DMS53 (cell line): ENCODE measurements around the gene TLR9.
"Not testable (repeated sequence)": the region's sequence is repeated elsewhere in the genome, so short reads cannot be mapped to it uniquely, and the experiment has no call there.

Source experiments
- DNase-seq: peaks from one replicate; lab custom pipeline; 2025; lab: John Stamatoyannopoulos, UW

TLR9 gene, protein sequence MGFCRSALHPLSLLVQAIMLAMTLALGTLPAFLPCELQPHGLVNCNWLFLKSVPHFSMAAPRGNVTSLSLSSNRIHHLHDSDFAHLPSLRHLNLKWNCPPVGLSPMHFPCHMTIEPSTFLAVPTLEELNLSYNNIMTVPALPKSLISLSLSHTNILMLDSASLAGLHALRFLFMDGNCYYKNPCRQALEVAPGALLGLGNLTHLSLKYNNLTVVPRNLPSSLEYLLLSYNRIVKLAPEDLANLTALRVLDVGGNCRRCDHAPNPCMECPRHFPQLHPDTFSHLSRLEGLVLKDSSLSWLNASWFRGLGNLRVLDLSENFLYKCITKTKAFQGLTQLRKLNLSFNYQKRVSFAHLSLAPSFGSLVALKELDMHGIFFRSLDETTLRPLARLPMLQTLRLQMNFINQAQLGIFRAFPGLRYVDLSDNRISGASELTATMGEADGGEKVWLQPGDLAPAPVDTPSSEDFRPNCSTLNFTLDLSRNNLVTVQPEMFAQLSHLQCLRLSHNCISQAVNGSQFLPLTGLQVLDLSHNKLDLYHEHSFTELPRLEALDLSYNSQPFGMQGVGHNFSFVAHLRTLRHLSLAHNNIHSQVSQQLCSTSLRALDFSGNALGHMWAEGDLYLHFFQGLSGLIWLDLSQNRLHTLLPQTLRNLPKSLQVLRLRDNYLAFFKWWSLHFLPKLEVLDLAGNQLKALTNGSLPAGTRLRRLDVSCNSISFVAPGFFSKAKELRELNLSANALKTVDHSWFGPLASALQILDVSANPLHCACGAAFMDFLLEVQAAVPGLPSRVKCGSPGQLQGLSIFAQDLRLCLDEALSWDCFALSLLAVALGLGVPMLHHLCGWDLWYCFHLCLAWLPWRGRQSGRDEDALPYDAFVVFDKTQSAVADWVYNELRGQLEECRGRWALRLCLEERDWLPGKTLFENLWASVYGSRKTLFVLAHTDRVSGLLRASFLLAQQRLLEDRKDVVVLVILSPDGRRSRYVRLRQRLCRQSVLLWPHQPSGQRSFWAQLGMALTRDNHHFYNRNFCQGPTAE

DNA sequence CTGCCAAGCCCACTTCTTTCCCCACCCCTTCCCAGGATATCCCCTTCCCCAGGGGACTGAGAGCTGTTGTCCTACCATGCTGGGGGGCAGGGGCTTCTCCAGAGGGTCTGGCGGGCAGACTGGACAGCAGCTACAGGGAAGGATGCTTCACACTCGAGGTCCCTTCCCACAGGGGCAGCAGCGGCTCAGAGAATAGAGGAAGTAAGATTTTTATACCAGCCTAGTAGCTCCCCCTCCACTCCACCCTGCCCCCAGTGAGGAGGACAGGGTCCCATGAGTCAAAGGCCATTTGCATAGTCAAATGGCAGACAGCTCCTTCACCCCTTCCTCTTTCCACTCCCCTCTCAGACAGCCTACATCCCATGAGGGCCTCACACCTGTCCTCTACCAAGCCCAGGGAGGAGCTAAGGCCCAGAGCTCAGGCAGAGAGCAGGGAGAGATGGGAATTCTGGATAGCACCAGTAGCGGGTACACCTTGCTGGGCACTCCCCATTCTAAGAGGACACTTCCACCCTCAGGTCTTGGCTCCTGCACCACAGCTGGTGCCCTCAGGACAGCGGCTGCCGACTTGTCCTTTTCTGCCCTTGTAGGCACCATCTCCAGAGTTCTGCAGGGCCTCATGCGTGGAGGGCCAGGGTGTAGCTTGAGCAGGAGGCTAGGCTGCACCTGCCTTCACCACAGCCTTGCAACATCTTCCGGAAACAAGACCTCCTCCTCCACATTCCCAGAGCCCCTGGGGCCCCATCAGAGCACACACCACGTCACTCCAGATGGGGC, at the start of gene TLR9:
Gene TLR9 (minus strand): TSS at position 194 of the 777 bp plus-strand sequence. CDS start 116 bp downstream, at position 78.
- DNase-seq = peak; percentile 76

DNA sequence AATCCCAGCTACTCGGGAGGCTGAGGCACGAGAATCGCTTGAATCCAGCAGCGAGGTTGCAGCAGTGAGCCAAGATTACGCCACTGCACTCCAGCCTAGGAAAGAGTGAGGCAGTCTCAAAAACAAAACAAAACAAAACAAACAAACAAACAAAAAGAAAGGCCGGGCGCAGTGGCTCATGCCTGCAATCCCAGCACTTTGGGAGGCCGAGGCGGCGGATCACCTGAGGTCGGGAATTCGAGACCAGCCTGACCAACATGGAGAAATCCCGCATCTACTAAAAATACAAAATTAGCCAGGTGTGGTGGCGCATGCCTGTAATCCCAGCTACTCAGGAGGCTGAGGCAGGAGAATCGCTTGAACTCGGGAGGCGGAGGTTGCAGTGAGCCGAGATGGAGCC, 49.3 kb upstream of the TLR9 start:
- not testable (repeated sequence) for DNase-seq

DNA sequence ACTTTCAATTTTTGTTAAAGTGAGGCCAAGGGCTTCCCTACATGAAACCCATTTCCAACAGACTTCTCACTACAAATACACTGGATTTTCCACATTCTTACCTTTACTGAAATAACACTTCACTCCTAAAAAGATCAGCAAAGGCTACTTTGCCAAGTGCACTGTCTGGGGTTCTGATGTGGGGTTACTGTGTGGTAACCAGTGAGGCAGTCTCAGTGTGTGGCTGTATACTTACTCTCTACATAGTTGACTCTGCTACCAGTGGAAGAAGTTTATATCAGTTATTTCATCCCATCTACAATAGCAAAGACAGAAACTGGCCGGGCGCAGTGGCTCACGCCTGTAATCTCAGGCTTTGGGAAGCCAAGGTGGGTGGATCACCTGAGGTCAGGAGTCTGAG, 47.4 kb upstream of the TLR9 start:
- DNase-seq = no peak

DNA sequence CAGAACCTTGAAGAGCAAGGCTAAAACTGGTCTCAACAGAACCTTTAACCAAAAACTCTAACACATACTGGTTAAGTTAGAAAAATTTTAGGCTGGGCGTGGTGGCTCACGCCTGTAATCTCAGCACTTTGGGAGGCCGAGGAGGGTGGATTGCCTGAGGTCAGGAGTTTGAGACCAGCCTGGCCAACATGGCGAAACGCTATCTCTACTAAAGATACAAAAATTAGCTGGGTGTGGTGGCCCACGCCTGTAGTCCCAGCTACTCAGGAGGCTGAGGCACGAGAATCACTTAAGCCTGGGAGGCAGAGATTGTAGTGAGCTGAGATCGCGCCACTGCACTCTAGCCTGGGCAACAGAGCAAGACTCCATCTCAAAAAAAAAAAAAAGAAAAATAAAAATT, 46.7 kb upstream of the TLR9 start:
- not testable (repeated sequence) for DNase-seq

DNA sequence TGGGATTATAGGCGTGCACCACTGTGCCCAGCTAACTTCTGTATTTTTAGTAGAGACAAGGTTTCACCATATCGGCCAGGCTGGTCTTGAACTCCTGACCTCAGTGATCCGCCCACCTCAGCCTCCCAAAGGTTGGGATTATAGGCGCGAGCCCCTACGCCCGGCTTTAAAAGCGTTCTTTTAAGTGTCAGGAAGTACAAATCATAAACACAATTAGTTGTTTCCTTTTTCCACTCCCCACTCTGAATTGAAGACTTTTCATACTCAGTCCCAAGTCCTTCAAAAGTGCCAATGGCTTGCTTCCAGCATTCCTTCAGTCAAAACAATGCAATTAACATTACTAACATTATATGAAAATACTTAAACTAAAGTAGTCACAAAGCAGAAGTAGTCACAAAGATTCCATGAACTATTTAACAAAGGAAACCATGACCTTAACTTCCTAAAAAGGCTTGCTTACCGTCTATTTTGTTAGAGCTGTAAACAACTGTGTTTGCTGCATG, 44.9 kb upstream of the TLR9 start:
- DNase-seq = no peak

DNA sequence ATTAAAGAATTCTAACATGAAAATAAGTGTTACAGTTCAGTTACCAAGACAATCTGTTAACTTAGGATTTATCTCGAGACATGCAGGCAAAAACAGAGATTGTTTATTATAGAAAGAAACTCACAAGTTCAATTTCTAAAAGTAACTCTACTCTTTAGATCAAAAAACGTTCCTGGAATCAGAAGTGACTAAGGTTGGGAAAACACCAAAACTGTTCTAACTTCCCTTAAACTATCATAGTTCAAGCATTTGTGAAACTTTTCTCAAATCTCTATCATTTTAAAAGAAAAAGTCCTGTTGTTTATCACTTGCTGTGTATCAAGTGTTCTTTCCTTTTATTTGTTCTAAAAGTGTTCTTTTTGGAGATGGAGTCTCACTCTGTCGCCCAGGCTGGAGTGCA, 44.3 kb upstream of the TLR9 start:
- no peak for DNase-seq

DNA sequence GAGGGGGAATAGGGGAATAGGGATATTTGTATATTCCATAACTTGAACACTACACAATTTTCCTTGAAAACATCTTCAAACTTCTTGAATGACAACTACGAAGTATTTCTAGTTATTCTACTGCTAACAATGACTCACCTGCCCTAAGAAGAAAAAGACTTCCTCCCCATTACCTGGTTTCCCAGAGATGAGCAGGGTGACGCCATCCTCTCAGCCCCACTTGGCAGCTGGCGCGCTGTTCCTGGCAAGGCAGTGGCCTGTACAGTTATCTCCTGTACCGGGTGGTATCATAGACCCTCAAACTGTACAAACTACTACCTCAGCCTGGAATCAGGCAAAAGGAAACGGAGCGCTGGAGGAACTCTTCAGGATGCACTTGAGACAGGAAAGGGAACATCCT, 42.6 kb upstream of the TLR9 start:
- peak; percentile 25 for DNase-seq

DNA sequence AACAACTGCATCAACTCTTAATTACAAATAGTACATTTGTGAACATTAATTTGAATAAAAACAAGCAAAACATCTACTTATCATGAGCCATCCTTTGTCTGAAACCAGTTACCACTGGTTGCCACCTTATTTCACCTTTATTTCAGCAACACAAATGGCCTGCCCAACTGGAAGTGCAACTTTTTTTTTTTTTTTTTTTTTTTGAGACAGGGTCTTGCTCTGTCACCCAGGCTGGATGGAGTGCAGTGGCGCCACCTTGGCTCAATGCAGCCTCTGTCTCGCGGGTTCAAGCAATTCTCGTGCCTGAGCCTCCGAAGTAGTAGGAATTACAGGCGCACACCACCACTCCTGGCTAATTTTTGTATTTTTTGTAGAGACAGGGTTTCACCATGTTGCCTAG, 39.9 kb upstream of the TLR9 start:
- peak; percentile 29 for DNase-seq

DNA sequence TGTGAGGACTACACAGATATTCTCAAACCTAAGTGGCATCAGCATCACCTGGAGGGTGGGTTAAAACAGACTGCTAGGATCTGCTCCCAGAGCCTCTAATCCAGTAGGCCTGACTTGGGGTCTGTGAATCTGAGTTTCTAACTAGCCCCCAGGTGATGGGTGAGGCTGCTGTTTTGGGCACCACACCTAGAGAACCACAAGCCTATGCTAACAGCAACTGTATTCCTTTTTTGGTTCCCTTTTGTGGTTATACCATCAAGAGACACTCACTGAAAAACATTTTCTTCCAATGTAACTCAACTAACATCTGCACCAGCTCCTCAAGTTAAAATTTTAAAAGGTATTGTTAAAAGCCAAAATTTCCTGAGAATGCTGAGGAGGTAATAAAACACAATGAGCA, 37.0 kb upstream of the TLR9 start:
- DNase-seq = no peak

DNA sequence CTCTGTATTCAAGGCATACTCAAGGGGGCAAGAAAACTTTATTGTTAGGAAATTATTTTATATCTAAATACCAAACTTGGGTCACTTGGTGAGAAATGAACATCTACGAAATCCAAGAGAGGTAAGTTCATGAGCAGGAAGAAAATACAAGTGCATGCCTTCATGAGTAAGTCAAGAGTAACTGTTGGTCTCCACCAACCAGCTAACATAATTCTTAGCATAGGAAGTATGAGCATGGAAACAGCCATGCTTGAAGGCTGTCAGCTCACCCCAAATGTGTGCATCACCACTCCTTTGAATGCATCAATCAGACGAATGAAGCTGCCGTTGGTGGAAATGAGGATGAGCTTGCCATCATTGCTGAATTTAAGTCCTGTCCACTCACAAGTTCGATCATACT, 34.0 kb upstream of the TLR9 start:
- no peak for DNase-seq

DNA sequence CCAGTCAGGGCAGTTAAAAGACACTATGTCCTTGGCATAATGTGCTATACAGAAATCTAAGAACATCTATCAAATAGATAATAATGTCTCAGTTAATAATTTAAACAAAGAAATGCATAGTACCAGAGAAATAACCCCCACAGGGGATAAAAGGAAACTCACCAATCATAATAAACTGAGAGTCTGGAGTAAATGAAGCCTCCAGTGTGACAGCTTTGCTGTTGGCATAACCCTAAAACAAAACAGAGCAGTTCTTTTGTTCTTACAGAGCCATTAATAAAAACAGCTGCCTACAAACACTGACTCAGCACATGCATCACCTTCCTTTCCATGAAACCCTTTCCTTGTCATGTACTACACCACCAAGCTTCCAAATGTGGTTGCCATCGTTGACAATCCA, 33.6 kb upstream of the TLR9 start:
- no peak for DNase-seq

DNA sequence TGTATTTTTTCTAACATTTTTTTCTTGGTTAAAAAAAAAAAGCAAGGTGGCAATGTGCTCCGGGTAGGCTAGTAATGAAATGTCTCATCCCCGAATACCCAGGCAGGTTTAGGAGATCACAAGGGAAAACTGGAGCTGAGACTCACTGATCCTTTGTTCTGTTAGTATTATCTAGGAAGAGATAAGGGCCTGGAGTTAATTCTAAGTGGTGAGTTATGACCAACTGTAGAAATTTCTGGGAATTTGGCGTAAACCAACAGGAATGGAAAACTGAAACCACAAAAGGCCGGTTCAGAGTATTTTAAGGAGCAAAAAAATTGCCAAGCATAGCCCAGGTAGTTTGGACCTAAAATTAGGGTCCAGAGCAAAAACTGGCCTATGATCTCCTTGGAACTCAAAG, 32.5 kb upstream of the TLR9 start:
- DNase-seq = no peak

DNA sequence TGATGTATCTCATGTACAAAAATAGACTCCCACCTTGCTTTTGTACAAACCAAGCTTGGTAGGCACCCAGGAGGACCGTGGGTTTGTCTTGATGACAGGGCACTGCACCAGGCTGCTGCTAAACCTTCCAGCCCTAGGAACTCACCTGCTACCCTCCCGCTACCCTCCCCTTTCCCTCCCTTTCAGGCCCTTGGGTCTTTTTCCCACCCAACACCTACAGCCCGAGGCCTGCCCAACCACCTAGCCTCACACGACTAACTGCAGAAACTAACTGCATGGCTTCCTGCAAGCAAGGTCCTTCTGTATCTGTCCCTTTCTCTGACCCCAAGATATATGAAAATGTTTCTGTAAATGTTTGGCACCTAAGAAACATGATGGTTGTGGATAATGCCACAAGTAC, 31.2 kb upstream of the TLR9 start:
- DNase-seq = no peak

DNA sequence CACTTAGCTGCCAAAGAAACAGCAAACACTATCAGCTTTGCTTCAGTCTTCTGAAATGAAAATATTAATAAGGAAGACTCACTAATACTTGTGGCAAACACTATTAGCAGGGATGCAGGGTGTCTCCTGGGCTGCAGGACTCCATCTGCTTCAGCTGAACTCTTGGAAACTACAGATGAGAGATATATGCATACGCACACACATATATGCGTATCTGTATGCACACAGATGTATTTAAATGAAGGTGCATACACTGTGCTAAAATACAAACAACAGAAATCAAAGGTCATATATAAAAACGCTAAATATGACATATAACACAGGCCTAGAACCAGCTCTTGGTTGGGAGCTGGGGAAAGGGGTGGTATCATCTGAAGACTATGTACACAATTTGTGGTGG, 30.7 kb upstream of the TLR9 start:
- DNase-seq = no peak

DNA sequence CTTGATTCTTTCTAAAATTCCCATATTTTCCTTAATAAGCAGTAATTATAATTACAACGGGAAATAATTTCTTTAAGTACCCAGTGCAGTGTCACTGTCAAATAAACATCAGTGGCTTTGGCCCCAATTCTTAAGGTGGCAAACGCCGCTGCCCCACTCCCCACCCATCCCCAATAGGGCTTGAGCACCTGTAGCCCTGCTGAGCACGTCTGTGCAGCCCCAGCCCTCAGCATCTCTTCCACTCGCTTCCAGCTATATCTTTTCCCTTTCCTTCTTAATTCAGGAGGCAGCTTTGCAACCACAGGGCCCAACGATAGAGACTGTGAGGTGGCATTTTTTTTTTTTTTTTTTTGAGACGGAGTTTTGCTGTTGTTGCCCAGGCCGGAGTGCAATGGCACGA, 29.2 kb upstream of the TLR9 start:
- DNase-seq = no peak

DNA sequence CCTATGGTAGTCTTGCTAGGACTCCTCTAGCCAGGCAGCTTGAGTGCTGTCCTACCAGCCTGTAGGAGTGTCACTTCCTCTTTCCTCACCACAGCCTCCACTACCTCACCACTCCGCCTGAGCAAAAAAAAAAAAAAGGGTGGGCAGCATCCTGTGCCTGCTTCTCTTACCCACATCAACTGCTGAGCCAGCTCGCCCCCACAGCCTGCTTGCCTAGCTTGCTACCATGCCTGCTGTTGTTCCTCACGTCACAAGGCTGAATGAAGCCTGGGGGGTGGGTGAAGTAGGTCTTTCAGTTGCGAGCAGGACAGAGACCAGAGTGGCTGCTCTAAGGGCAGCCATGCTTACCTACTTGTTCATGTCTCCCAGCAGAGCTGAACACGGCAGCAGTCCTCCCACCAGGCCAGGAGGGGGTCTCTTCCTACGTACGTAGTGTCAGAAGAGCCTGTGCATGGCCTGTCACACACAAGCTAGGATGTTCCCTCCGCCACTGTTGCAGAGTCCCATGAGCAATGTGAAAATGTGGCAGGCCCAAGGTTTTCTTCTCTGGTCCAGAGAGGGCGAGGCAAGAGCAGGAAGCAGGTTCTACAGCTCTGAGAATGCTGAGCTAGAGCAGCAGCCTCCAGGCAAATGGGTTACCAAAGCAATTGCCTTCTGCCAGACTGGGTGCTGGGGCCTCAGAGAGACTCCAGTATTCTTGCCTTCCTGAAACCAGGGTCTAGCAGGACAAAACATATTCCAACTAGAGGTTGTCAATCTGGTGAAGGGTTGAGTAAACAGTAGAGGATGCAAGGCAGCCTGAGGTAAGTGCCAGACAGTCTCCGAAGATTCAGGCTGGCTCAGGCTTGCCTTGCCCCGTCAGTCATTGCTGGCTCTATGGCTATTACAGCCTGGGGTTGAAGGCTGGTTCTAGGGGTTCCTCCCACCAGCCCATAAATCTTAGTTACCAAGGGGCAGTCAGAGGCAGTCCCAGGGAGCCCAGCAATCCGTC, 28.2 kb upstream of the TLR9 start:
- peak; percentile 19 for DNase-seq

DNA sequence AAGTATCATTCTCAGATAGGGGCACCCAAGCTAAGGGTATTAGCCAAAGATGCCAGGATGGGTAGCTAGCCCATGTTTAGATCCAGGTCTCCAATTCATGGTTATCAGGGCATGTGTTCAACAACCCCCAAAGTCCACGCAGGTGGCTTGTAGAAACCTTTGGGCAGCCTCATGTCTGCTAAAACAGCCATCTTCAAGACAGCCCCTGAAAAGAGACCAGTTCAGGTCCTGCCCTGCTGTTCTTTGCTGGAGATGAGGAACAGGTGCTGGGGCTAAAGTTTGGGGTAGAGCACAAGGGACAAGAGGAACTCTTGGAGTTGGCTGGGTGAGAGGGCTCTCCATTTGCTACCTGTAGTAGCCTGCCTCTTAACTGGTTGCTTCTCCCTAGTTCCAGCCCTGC, 24.7 kb upstream of the TLR9 start:
- DNase-seq = no peak

DNA sequence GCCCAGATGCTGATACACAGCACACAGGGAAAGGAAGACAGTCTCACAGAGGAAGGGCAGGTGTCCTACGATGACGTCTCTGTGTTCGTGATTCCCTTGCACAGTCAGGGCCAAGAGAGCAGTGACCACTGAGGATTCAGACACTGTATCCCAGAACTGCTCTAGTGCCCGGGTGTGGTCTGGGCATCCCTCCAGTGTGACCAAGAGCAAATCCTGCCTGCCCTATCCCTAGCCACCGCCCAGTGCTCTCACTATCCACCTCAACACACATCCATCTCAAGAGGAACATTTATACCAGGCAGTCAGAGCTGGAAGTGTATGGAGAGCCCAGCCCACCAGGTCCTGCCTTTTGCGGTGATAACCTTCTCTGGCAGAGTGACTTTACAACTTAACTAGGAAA, 24.2 kb upstream of the TLR9 start:
- no peak for DNase-seq

DNA sequence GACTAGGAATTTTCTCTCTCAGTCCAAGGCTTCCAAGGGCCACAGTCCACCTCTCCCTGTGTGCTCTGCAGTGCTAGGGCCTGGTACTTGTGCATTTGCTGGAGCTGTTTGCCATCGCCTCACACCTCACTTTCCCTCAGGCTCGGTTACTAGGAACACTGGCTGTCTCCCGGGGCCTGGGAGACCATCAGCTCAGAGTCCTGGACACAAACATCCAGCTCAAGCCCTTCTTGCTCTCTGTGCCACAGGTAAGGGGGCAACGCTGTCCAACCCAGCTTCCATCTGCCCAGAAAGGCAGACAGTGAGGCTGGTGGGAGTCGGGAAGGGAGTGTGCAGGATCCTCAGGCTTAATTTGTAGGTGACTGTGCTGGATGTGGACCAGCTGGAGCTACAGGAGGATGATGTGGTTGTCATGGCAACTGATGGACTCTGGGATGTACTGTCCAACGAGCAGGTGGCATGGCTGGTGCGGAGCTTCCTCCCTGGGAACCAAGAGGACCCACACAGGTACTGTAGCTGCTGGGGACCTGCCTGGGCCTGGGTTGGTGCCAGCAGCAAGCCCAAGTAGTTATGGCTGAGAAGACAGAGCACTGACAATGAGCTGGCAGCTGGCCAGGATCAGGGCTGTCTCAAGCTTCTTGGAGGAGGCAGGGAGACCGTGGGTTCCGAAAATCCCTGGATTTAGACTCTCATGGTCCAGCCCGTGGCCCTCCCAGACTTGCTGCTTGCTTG, 23.5 kb upstream of the TLR9 start:
- DNase-seq = peak; percentile 50

DNA sequence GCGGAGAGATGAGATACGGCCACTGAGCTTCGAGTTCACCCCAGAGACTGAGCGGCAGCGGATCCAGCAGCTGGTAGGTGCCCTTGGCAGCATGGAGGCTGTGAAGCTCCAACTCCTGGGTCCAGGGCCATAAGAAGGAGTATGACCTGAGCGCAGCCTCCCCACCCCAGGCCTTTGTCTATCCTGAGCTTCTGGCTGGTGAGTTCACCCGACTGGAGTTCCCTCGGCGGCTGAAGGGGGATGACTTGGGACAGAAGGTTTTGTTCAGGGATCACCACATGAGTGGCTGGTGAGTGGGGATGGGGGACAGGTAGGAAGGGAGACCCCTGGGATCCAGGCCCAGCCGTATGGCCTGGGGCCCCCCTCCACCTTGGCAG, 22.7 kb upstream of the TLR9 start:
- DNase-seq = no peak
